GOT3 (cell line): Measurements from ENCODE around the gene PNMA6F.
"Not testable (repeated sequence)": the region's sequence is repeated elsewhere in the genome, so short reads cannot be mapped to it uniquely, and the experiment has no call there.

ENCODE experiments used
- DNase-seq: peaks from one replicate; lab custom pipeline; 2025; ENCODE audit warnings: mixed read lengths; lab: John Stamatoyannopoulos, UW

Gene PNMA6F

DNA sequence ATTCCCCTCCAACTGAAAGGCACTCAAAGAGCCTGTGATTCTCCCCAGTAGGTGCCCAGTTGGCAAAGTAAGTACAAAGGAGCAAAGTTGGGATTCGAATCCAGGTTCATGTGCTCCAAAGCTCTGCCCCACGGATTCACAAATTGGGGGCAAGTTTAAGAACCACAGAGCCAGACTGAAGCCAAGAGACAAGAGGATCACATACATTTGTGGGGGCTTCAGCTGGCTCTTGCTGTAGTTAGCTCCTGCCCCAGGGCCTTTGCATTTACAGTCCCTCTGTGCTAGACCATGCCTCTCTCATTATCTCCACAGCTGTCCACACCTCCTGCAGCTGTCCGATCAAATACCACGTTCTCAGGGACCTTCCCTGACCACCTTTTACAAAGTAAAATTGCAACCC is 18.8 kb downstream of the PNMA6F start:
- DNase-seq: no peak

DNA sequence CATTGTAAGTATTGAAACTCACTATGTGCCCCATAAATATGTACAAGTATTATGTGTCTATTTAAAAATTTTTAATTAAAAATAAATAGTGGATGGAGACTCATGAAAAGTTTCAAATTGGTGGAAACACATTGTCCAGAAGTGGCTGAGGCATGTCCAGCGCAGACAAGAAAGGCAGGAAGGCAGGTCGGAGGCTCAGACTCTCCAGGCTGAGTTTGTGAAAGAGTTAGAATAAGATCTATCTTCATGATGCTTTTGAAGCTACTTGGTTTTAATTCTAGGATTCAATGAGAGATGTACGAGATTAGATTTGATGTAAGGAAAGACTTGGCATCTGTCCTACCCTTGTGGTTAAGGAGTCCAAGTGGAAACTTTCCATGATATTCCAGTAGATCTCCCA is 19.8 kb downstream of the PNMA6F start:
- DNase-seq: no peak

DNA sequence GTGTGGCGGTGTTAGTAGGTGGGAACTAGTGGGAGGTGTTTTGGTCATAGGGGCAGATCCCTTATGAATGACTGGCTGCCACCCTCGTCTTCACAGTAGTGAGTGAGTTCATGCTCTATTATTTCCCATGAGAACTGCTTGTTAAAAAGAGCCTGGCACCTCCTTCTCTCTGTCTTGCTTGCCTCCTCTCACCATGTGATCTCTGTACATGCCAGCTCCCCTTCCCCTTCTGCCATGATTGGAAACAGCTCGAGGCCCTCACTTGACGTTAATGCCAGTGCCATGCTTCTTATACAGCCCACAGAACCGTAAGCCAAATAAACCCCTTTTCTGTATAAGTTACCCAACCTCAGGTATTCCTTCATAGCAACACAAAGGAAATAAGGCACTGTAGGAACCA is 21.7 kb downstream of the PNMA6F start:
- no peak for DNase-seq

- no peak for DNase-seq
Measured at GRCh38 chrX:153297376-153297775, 24.2 kb downstream of the PNMA6F start.

- not testable (repeated sequence) for DNase-seq
Measured at GRCh38 chrX:153293485-153294071, 28.0 kb downstream of the PNMA6F start.

DNA sequence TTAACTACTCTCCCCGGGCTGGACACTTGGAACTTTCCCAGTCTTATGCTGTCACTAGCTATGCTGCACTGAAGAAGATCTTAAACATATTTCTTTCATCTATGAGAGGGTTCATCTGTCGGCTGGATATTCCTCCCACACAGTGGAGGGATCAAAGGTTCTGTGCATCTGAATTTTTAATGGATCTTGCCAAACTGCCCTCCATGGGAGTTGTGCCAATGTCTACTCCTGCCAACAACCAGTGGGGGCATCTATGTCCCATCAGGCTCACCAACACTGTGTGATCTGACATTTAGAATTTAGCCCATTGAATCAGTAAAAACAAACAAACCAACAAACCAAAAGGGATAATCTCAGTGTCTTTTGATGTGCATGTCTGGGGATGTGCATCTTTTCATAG is 32.8 kb downstream of the PNMA6F start:
- DNase-seq: not testable (repeated sequence)

GRCh38 chrX:153285678-153286077 is 35.9 kb downstream of the PNMA6F start:
- DNase-seq: not testable (repeated sequence)

GRCh38 chrX:153283982-153284381 is 37.6 kb downstream of the PNMA6F start:
- not testable (repeated sequence) for DNase-seq

- DNase-seq: not testable (repeated sequence)
Measured at GRCh38 chrX:153281784-153282183, 39.8 kb downstream of the PNMA6F start.

GRCh38 chrX:153279304-153279703 is 42.3 kb downstream of the PNMA6F start:
- not testable (repeated sequence) for DNase-seq

- not testable (repeated sequence) for DNase-seq
Measured at GRCh38 chrX:153276049-153276448, 45.5 kb downstream of the PNMA6F start.

- not testable (repeated sequence) for DNase-seq
Measured at GRCh38 chrX:153275418-153275817, 46.1 kb downstream of the PNMA6F start.

GRCh38 chrX:153272584-153272983 is 49.0 kb downstream of the PNMA6F start:
- DNase-seq: not testable (repeated sequence)

GRCh38 chrX:153272070-153272469 is 49.5 kb downstream of the PNMA6F start:
- not testable (repeated sequence) for DNase-seq
